HepG2 (cell line): ENCODE measurements around the gene PHKG2. TPM values are rescaled to one million over a fixed set of nuclear protein-coding genes. Genes with fewer than 3 reads are reported as not detected.
A peak's percentile ranks its signal among the peaks of the same experiment; 100 is the strongest.

ENCODE experiments used
- AGO2 ChIP-seq: fragments of 200-400 bp; formaldehyde crosslinking; optimal IDR thresholded peaks from 2 replicates; pipeline ENCODE3; 2017; ENCODE audit warnings: mild to moderate bottlenecking, low read depth, low read length, moderate library complexity
- ARHGAP35 ChIP-seq: sonication (generic); formaldehyde crosslinking; IDR thresholded peaks from 2 replicates; pipeline ENCODE4 v1.9.0; 2022; ENCODE audit warnings: mild to moderate bottlenecking, inconsistent platforms, moderate library complexity, missing genetic modification reagents, borderline replicate concordance
- BRCA1 ChIP-seq: sonication (generic); formaldehyde crosslinking; IDR thresholded peaks from 2 replicates; pipeline ENCODE4 v1.4.0; 2020; ENCODE audit warnings: missing genetic modification reagents
- DNMT1 ChIP-seq: sonication (generic); formaldehyde crosslinking; IDR thresholded peaks from 2 replicates; pipeline ENCODE4 v1.5.1; 2020; ENCODE audit warnings: mild to moderate bottlenecking, missing genetic modification reagents
- DR1 ChIP-seq: sonication (generic); formaldehyde crosslinking; IDR thresholded peaks from 2 replicates; pipeline ENCODE4 v1.8.0; 2021; ENCODE audit warnings: mild to moderate bottlenecking, missing genetic modification reagents, inconsistent platforms
- FOXA3 ChIP-seq: IDR thresholded peaks from 2 replicates; pipeline ENCODE4 v1.6.1; 2016; ENCODE audit warnings: missing genetic modification reagents, missing compliant biosample characterization
- GATA4 ChIP-seq: sonication (generic); IDR thresholded peaks from 2 replicates; pipeline ENCODE4 v1.6.1; 2016; ENCODE audit warnings: antibody characterized with exemption, low read depth, borderline replicate concordance
- HMG20A ChIP-seq: IDR thresholded peaks from 2 replicates; pipeline ENCODE4 v1.6.1; 2016; ENCODE audit warnings: borderline replicate concordance
- HNRNPH1 ChIP-seq: fragments of 200-400 bp; formaldehyde crosslinking; optimal IDR thresholded peaks from 2 replicates; pipeline ENCODE3; 2017; ENCODE audit warnings: mild to moderate bottlenecking, low read depth, low read length
- JDP2 ChIP-seq: sonication (generic); formaldehyde crosslinking; IDR thresholded peaks from 2 replicates; pipeline ENCODE4 v1.8.1; 2022; ENCODE audit warnings: missing genetic modification reagents, borderline replicate concordance
- MBNL3 ChIP-seq: fragments of 250-450 bp; sonication (Bioruptor Pico); conservative IDR thresholded peaks from 2 replicates; pipeline ENCODE4 v1.8.0; 2022; ENCODE audit warnings: mild to moderate bottlenecking, inconsistent platforms
- MIER3 ChIP-seq: IDR thresholded peaks from 2 replicates; pipeline ENCODE4 v1.6.1; 2016; ENCODE audit warnings: missing compliant biosample characterization, borderline replicate concordance
- NAIF1 ChIP-seq: sonication (generic); formaldehyde crosslinking; IDR thresholded peaks from 2 replicates; pipeline ENCODE4 v1.5.0; 2020; ENCODE audit warnings: mild to moderate bottlenecking, missing genetic modification reagents, borderline replicate concordance
- NFYB ChIP-seq: sonication (generic); formaldehyde crosslinking; IDR thresholded peaks from 2 replicates; pipeline ENCODE4 v1.4.0; 2020; ENCODE audit warnings: missing genetic modification reagents
- SMARCE1 ChIP-seq: fragments of 450-650 bp; IDR thresholded peaks from 2 replicates; pipeline ENCODE4 v1.6.1; 2017; ENCODE audit warnings: borderline replicate concordance
- TAF1 ChIP-seq: sonication (generic); formaldehyde crosslinking; IDR thresholded peaks from 2 replicates; pipeline ENCODE4 v1.4.0; 2020; ENCODE audit warnings: missing genetic modification reagents
- TEAD2 ChIP-seq: sonication (generic); formaldehyde crosslinking; IDR thresholded peaks from 2 replicates; pipeline ENCODE4 v1.9.0; 2021; ENCODE audit warnings: missing genetic modification reagents
- TGIF2 ChIP-seq: IDR thresholded peaks from 2 replicates; pipeline ENCODE4 v1.6.1; 2016; ENCODE audit warnings: control low read depth, missing compliant biosample characterization
- ZBTB21 ChIP-seq: sonication (generic); formaldehyde crosslinking; IDR thresholded peaks from 2 replicates; pipeline ENCODE4 v1.4.0; 2020; ENCODE audit warnings: missing genetic modification reagents
- ZMYM3 ChIP-seq: sonication (generic); formaldehyde crosslinking; IDR thresholded peaks from 2 replicates; pipeline ENCODE4 v1.5.1; 2020; ENCODE audit warnings: mild to moderate bottlenecking, missing genetic modification reagents
- ZNF143 ChIP-seq: sonication (generic); formaldehyde crosslinking; IDR thresholded peaks from 2 replicates; pipeline ENCODE4 v1.4.0; 2020; ENCODE audit warnings: missing genetic modification reagents
- ZNF253 ChIP-seq: sonication (generic); formaldehyde crosslinking; IDR thresholded peaks from 2 replicates; pipeline ENCODE4 v1.8.0; 2022; ENCODE audit warnings: mild to moderate bottlenecking, missing genetic modification reagents, borderline replicate concordance
- ZNF652 ChIP-seq: IDR thresholded peaks from 2 replicates; pipeline ENCODE4 v1.6.1; 2016; ENCODE audit warnings: low read depth, borderline replicate concordance
- ZNF775 ChIP-seq: sonication (generic); formaldehyde crosslinking; IDR thresholded peaks from 2 replicates; pipeline ENCODE4 v1.4.0; 2020; ENCODE audit warnings: missing genetic modification reagents, mild to moderate bottlenecking, moderate library complexity, borderline replicate concordance
- polyA plus RNA-seq, 8 experiments: library from polyadenylated mRNA; depleted of rRNA in 3 of 8; stranded (reverse) in 7 of 8; unstranded in 1 of 8; fragments of >200 nt; fragmentation: Illumina TruSeq in 4 of 8; extraction: Trizol in 4 of 8; gene quantifications; 2 replicates each; pipeline versions ENCODE4 v1.2.1 to v1.2.3, GENCODE V29; 2011 to 2016; ENCODE audit warnings: low read depth in 4 of 8, missing spikeins in 1 of 8, mixed read lengths in 1 of 8; ENCODE audit not compliant: insufficient read depth in 1 of 8
- total RNA-seq, 5 experiments: library from RNA; depleted of rRNA; stranded (reverse); fragments of >200 nt; fragmentation: Illumina TruSeq; extraction: Trizol; gene quantifications; 2 replicates each; pipeline ENCODE4 v1.2.3, GENCODE V29; 2016; ENCODE audit warnings: low read depth in 1 of 5
- TF ChIP-seq, protein P1 (sequence below): sonication (generic); formaldehyde crosslinking; IDR thresholded peaks from 2 replicates; pipeline ENCODE4 v1.5.0; 2020; ENCODE audit warnings: missing genetic modification reagents
- TF ChIP-seq, protein P2 (sequence below): sonication (generic); formaldehyde crosslinking; IDR thresholded peaks from 2 replicates; pipeline ENCODE4 v1.8.0; 2022; ENCODE audit warnings: mild to moderate bottlenecking, missing genetic modification reagents; ENCODE audit not compliant: insufficient replicate concordance
- TF ChIP-seq, protein P3 (sequence below): sonication (generic); formaldehyde crosslinking; IDR thresholded peaks from 2 replicates; pipeline ENCODE4 v1.8.0; 2023; ENCODE audit warnings: mild to moderate bottlenecking, missing genetic modification reagents
- TF ChIP-seq, protein P4 (sequence below): IDR thresholded peaks from 2 replicates; pipeline ENCODE4 v1.6.1; 2018; ENCODE audit warnings: missing genetic modification reagents

PHKG2 gene
- total and polyA plus RNA-seq, 2 of the 13 experiments (the other 11 are each of a cell fraction or from before 2014, with no cell fraction given), result 37.4 to 42.1 TPM

DNA sequence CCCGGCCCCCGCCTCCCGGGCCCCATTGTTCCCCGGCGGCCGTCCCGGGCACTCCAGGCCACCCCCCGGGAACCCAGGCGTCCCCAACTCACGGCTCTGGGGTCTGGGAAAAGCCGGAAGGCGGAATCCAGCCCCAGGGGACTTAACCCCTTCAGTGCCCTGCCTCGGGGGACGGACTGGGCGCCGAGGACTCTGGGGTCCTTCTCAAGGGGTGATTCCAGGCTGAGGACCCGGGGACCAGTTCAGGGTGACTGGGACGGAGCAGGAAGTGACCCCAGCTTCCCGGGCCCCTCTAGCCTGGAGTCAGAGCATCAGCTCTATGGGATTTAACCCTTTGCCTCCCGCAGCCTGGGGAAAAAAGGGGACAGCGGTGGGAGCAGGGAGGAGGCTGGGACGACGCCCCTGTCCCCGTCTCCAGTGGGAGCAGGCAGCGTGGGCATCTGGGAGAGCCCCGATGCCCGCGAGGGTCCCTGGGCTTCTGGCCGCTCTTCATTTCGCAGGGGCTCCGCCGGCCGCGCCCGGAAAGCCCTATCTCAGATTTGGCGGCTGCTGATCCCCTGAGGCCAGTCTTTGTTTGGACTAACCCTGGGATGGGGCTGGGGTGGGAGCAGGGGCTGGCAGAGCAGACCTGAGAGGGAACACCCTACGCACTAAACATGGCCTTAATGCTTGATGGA lies 38.8 kb downstream of the PHKG2 start, which contains the start of gene ZNF629 (continued):
- TF ChIP-seq, protein P1, sequence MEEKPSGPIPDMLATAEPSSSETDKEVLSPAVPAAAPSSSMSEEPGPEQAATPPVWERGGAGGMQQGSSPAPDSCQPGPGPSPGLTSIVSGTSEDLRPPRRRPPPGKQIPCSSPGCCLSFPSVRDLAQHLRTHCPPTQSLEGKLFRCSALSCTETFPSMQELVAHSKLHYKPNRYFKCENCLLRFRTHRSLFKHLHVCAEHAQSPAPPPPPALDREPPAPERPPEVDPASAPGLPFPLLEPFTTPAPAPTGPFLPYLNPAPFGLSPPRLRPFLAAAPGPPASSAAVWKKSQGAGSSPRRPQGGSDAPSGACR (CRISPR knock-in tag), result peak; percentile 97
- TF ChIP-seq ZBTB21 (CRISPR knock-in tag) (no peak), DR1 (0 out of 2 replicates have a peak, but pooled peaks have one; percentile 38), FOXA3 (CRISPR knock-in tag) (peak; percentile 61), TGIF2 (CRISPR knock-in tag) (peak; percentile 71; the same call in 1 of the 2 replicates), NAIF1 (no peak; the same call in 1 of the 2 replicates), MBNL3 (CRISPR knock-in tag) (no peak), HNRNPH1 (peak; percentile 80), ZNF253 (CRISPR knock-in tag) (peak; percentile 50; the same call in 1 of the 2 replicates), AGO2 (peak; percentile 89), DNMT1 (CRISPR knock-in tag) (0 out of 2 replicates have a peak, but pooled peaks have one; percentile 15), MIER3 (CRISPR knock-in tag) (peak; percentile 82; the same call in 1 of the 2 replicates), TAF1 (CRISPR knock-in tag) (peak; percentile 96), GATA4 (no peak; the same call in 1 of the 2 replicates), HMG20A (CRISPR knock-in tag) (peak; percentile 43; the same call in 1 of the 2 replicates), BRCA1 (CRISPR knock-in tag) (peak; percentile 78; the same call in 1 of the 2 replicates), TEAD2 (CRISPR knock-in tag) (no peak), NFYB (CRISPR knock-in tag) (peak; percentile 25; the same call in 1 of the 2 replicates), JDP2 (peak; percentile 54; the same call in 1 of the 2 replicates), SMARCE1 (no peak), ZNF652 (peak; percentile 100), ZNF775 (CRISPR knock-in tag) (no peak), ARHGAP35 (CRISPR knock-in tag) (peak; percentile 82; the same call in 1 of the 2 replicates), ZMYM3 (CRISPR knock-in tag) (peak; percentile 96), ZNF143 (peak; percentile 74)
- TF ChIP-seq, protein P2, sequence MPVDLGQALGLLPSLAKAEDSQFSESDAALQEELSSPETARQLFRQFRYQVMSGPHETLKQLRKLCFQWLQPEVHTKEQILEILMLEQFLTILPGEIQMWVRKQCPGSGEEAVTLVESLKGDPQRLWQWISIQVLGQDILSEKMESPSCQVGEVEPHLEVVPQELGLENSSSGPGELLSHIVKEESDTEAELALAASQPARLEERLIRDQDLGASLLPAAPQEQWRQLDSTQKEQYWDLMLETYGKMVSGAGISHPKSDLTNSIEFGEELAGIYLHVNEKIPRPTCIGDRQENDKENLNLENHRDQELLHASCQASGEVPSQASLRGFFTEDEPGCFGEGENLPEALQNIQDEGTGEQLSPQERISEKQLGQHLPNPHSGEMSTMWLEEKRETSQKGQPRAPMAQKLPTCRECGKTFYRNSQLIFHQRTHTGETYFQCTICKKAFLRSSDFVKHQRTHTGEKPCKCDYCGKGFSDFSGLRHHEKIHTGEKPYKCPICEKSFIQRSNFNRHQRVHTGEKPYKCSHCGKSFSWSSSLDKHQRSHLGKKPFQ, result peak; percentile 93
- TF ChIP-seq, protein P3, sequence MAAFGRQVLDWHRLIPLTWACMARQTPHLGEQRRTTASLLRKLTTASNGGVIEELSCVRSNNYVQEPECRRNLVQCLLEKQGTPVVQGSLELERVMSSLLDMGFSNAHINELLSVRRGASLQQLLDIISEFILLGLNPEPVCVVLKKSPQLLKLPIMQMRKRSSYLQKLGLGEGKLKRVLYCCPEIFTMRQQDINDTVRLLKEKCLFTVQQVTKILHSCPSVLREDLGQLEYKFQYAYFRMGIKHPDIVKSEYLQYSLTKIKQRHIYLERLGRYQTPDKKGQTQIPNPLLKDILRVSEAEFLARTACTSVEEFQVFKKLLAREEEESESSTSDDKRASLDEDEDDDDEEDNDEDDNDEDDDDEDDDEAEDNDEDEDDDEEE, result peak; percentile 57; the same call in 1 of the 2 replicates
- TF ChIP-seq, protein P4, sequence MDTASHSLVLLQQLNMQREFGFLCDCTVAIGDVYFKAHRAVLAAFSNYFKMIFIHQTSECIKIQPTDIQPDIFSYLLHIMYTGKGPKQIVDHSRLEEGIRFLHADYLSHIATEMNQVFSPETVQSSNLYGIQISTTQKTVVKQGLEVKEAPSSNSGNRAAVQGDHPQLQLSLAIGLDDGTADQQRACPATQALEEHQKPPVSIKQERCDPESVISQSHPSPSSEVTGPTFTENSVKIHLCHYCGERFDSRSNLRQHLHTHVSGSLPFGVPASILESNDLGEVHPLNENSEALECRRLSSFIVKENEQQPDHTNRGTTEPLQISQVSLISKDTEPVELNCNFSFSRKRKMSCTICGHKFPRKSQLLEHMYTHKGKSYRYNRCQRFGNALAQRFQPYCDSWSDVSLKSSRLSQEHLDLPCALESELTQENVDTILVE (CRISPR knock-in tag), result peak; percentile 88; the same call in 1 of the 2 replicates
